Gastroesophageal sphincter (tissue), 4 donors: ENCODE measurements around the gene HLA-DMA. TPM values are rescaled to one million over a fixed set of nuclear protein-coding genes. Genes with fewer than 3 reads are reported as not detected.
"Not testable (repeated sequence)": the region's sequence is repeated elsewhere in the genome, so short reads cannot be mapped to it uniquely, and the experiment has no call there.

Experiments used
- ATAC-seq: fragments of 150-250 bp; one replicate; pipeline ENCODE4 v1.9.1; 2016; ENCODE audit warnings: mild to moderate bottlenecking, moderate library complexity
- H3K27ac ChIP-seq, 4 donors: fragments of 200-600 bp; sonication (generic) in 3 of 4; 1 replicate in 3 of 4; 2 replicates in 1 of 4; pipeline ENCODE4 v1.5.1; 2016 to 2019
- H3K27me3 ChIP-seq: fragments of 200-600 bp; sonication (generic); one replicate; pipeline ENCODE4 v1.5.1; 2019
- H3K36me3 ChIP-seq, 2 donors: fragments of 200-600 bp; sonication (generic); one replicate each; pipeline ENCODE4 v1.5.1; 2019; ENCODE audit warnings: control low read depth in 1 of 2
- H3K4me1 ChIP-seq, 3 donors: fragments of 200-600 bp; sonication (generic); 1 replicate in 2 of 3; 2 replicates in 1 of 3; pipeline ENCODE4 v1.5.1; 2016 to 2019; ENCODE audit warnings: control low read depth in 2 of 3
- H3K4me3 ChIP-seq, 2 donors: fragments of 200-600 bp; sonication (generic); one replicate each; pipeline ENCODE4 v1.5.1; 2019; ENCODE audit warnings: mild to moderate bottlenecking in 1 of 2, moderate library complexity in 1 of 2
- H3K9me3 ChIP-seq, 3 donors: fragments of 200-600 bp; sonication (generic); one replicate each; pipeline ENCODE4 v1.5.1; 2017 to 2019; ENCODE audit warnings: control low read depth in 2 of 3
- EP300 ChIP-seq: sonication (generic); formaldehyde crosslinking; IDR thresholded peaks from one replicate; pipeline ENCODE4 v1.6.1; 2017; ENCODE audit warnings: antibody characterized with exemption, mild to moderate bottlenecking
- POLR2A ChIP-seq, 2 donors: fragments of 450-650 bp; IDR thresholded peaks; one replicate each; pipeline ENCODE4 v1.6.1; 2017; ENCODE audit warnings: antibody characterized with exemption in 2 of 2, mild to moderate bottlenecking in 2 of 2, moderate library complexity in 1 of 2
- POLR2AphosphoS5 ChIP-seq: sonication (generic); formaldehyde crosslinking; IDR thresholded peaks from one replicate; pipeline ENCODE4 v1.6.1; 2017; ENCODE audit warnings: antibody characterized with exemption
- WGBS, 2 donors: methylation state at CpG; one replicate each; pipeline ENCODE4 v1.1.5; 2018; ENCODE audit warnings: low coverage in 1 of 2; 5-methylcytosine and 5-hydroxymethylcytosine counted together
- total RNA-seq, 4 donors: library from RNA; depleted of rRNA; stranded (reverse); fragments of >200 nt; gene quantifications; one replicate each; pipeline ENCODE4 v1.1.0, GENCODE V29; 2016
- TF ChIP-seq, protein P1 (sequence below), 4 experiments: fragments of 200-600 bp in 2 of 4; fragments of 450-650 bp in 2 of 4; sonication (generic) in 1 of 4; IDR thresholded peaks; one replicate each; pipeline ENCODE4 v1.5.1; 2017 to 2019; ENCODE audit warnings: antibody characterized with exemption in 4 of 4, mild to moderate bottlenecking in 2 of 4, moderate library complexity in 2 of 4

HLA-DMA gene
- total RNA-seq, 4 donors from 2014 or later, result 5.8 to 43.8 (median 15.8) TPM

DNA sequence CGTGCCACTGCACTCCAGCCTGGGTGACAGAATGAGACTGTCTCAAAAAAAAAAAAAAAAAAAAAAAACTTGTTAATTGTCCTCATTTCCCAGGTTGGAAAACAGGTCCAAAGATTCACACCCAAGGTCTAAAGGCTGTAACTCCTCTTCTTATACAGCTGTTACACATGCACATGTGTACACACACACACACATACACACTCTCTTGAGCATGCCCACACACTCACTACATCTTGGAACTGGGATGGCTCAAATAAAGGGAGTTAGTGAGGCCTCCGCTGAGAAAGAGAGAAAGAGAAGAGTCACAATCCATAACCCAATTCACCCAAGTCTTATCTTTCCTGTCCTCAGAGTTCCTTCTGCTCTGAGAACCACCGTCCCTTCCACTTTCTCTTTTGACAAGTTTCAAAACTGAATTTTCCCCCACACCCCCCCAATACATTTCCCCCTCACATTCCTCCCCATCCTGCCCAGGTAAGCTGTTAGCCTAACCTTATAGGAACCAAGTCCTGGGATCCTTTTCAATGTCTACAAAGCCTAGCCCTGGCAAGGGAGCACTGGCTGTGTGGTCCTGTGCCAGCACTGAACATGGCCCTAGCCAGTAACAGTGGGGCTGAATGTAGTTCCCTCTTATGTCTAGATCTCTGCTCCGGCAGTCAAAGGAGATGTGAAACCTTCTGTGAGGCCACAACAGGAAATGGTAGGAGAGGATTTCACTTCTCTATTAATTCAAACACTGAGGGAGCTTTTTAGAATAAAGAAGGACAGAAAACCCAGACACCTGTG, 8.8 kb downstream of the HLA-DMA start:
- H3K9me3 ChIP-seq, result peaks cover 0 to 8% (median 0%) of the 10 kb centered on the region in 3 donors
- H3K27me3 ChIP-seq, result peaks cover 4% of the 10 kb centered on the region
- H3K4me1 ChIP-seq, result peaks cover 0 to 7% (median 0%) of the 10 kb centered on the region in 3 donors
- no peak for ATAC-seq
- TF ChIP-seq, protein P1, sequence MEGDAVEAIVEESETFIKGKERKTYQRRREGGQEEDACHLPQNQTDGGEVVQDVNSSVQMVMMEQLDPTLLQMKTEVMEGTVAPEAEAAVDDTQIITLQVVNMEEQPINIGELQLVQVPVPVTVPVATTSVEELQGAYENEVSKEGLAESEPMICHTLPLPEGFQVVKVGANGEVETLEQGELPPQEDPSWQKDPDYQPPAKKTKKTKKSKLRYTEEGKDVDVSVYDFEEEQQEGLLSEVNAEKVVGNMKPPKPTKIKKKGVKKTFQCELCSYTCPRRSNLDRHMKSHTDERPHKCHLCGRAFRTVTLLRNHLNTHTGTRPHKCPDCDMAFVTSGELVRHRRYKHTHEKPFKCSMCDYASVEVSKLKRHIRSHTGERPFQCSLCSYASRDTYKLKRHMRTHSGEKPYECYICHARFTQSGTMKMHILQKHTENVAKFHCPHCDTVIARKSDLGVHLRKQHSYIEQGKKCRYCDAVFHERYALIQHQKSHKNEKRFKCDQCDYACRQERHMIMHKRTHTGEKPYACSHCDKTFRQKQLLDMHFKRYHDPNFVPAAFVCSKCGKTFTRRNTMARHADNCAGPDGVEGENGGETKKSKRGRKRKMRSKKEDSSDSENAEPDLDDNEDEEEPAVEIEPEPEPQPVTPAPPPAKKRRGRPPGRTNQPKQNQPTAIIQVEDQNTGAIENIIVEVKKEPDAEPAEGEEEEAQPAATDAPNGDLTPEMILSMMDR (IDR thresholded peaks at IDR 0.05), result no peak
- no peak for TF ChIP-seq POLR2A (IDR thresholded peaks at IDR 0.05)
- TF ChIP-seq POLR2AphosphoS5, result no peak
- no peak for TF ChIP-seq EP300
- H3K36me3 ChIP-seq, result no peaks in the 10 kb centered on the region
- peak overlapping the region in 2 of 4 donors; percentile 12 to 28 for H3K27ac ChIP-seq
- H3K4me3 ChIP-seq, result no peak overlapping the region
- WGBS, 2 donors, result 68 to 90% methylated on average over 4 of the region's 4 CpGs

DNA sequence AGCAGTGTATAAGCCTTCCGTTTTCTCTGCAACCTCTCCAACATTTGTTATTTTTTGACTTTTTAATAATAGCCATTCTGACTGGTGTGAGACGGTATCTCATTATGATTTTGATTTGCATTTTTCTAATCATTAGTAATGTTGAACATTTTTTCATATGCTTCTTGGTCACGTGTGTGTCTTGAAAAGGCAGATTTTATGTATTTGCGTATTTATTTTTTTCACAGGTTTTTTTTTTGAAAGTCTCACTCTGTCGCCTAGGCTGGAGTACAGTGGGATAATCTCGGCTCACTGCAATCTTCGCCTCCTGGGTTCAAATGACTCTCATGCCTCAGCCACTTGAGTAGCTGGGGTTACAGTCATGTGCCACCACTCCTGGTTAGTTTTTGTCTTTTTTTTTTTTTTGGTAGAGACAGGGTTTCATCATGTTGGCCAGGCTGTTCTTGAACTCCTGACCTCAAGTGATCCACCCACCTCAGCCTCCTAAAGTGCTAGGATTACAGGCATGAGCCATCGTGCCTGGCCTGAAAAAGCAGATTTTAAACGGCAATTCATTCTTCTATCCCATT, 10.3 kb downstream of the HLA-DMA start:
- H3K4me3 ChIP-seq, H3K9me3 ChIP-seq, ATAC-seq, H3K27ac ChIP-seq, H3K27me3 ChIP-seq, H3K36me3 ChIP-seq, H3K4me1 ChIP-seq: not testable (repeated sequence)
- WGBS, 2 donors, result 73 to 83% methylated on average over 8 to 9 of the region's 9 CpGs

DNA sequence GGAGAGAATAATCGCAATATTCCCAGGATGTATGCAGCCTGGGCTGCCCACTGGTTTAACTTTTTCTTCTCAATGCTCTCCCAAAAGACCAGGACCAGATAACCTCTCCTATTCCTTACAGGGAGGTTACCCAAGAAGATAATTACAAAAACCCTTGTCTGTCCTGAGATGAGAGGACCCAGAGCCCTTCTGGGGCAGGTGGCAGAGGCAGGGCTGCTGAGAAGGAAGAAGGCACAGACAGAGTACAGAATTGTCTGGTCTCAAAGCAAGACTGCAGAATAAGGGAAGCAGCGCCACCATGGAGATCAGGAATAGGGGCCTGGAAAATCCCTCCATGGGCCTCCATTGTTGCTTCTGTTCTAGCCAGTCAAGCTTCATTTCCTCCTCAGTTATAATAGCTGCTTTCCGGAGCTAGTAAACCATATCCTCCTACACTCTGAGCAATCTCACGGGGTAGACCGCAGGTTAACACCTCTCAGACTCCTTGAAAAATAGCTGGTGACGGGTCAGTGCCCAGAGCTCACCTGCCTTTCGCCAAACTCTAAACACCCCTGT, 11.6 kb downstream of the HLA-DMA start:
- peaks cover 0 to 7% (median 0%) of the 10 kb centered on the region in 3 donors for H3K4me1 ChIP-seq
- no peaks in the 10 kb centered on the region for H3K36me3 ChIP-seq
- H3K4me3 ChIP-seq, result no peak overlapping the region
- H3K9me3 ChIP-seq, result peaks cover 0 to 7% (median 0%) of the 10 kb centered on the region in 3 donors
- no peak for ATAC-seq
- 82 to 89% methylated on average over 3 to 7 of the region's 7 CpGs for WGBS, 2 donors
- TF ChIP-seq POLR2A (IDR thresholded peaks at IDR 0.05) (no peak), POLR2AphosphoS5 (no peak), EP300 (no peak)
- TF ChIP-seq, protein P1 (IDR thresholded peaks at IDR 0.05), result no peak
- peaks cover 4% of the 10 kb centered on the region for H3K27me3 ChIP-seq
- peak overlapping the region in 3 of 4 donors; percentile 40 to 75 (median 59) for H3K27ac ChIP-seq

DNA sequence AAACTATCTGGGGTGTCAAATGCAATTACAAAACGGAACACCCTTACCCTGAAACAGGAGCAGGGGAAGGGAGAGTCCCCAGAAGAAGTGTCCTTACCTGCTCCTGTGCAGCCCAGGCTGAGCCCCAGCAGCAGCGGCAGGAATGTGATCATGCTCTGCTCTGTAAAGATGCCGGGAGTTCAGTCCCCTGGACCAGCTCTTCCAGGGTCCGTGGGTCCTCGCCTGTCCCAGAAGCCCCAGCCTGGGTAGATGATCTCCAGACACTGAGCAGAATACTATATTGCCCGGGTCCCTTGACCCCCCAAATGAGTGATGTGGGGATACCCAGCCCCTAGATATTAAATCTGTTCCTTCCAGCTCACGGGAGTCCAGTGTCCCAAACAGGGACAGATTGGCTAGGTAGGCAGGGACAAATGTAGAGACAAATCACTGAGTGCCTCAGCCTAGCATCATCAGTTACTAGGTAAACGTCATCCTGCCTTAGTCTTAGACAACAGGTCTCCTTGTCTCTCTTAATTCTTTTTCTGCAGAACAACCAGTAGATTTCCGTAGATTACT, 12.2 kb downstream of the HLA-DMA start, which contains the start of gene HLA-DMB:
HLA-DMB (minus strand) TSS at position 373 of the 558 bp plus-strand sequence; CDS start at position 152, 221 bp downstream.
- WGBS, 2 donors, result 8 to 48% methylated on average over 2 to 5 of the region's 9 CpGs
- peaks cover 0 to 2% (median 0%) of the 10 kb centered on the region in 3 donors for H3K9me3 ChIP-seq
- peak within 1 kb of the TSS; percentile 10 to 41 for H3K4me3 ChIP-seq
- TF ChIP-seq POLR2A (IDR thresholded peaks at IDR 0.05) (peak in 1 of 2 donors; percentile 28), EP300 (no peak)
- no peaks in the 10 kb centered on the region for H3K36me3 ChIP-seq
- ATAC-seq, result peak; percentile 93
- peak within 1 kb of the TSS in 3 of 4 donors; percentile 40 to 75 (median 59) for H3K27ac ChIP-seq
- peaks cover 4% of the 10 kb centered on the region for H3K27me3 ChIP-seq
- peaks cover 0 to 7% (median 0%) of the 10 kb centered on the region in 3 donors for H3K4me1 ChIP-seq

DNA sequence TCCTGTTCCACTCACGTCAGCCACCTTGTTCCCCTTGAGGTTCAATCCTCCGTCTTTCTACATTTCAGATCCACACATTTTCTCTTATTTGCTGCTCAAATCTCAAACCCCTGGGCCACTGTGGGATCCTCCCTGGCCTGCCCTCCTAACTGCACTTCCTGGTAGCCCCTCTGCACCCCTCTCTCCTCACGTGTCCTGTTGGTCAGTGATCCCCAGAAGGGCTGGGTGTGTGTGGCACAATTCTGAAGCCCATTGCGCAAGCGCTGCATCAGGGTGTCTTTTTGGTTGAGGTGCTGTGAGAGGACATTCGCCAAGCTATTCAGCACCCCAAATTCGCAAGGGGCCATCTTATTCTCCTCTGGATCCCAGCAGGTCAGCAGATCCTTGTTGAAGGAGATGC, 14.4 kb downstream of the HLA-DMA start:
- Histone ChIP-seq H3K27ac (no peak overlapping the region), H3K27me3 (no peaks in the 10 kb centered on the region), H3K4me1 (peaks cover 0 to 7% (median 0%) of the 10 kb centered on the region in 3 donors), H3K36me3 (no peaks in the 10 kb centered on the region), H3K4me3 (no peak overlapping the region), H3K9me3 (no peaks in the 10 kb centered on the region)
- ATAC-seq, result no peak
- 87 to 90% methylated on average over 2 to 7 of the region's 7 CpGs for WGBS, 2 donors
- TF ChIP-seq POLR2AphosphoS5, result no peak
- TF ChIP-seq, protein P1 (IDR thresholded peaks at IDR 0.05), result no peak
- TF ChIP-seq EP300, result no peak
- no peak for TF ChIP-seq POLR2A (IDR thresholded peaks at IDR 0.05)
